ENCODE results near the gene OR2T12.
"Not testable (repeated sequence)": the region's sequence is repeated elsewhere in the genome, so short reads cannot be mapped to it uniquely, and the experiment has no call there.

OR2T12 gene, protein sequence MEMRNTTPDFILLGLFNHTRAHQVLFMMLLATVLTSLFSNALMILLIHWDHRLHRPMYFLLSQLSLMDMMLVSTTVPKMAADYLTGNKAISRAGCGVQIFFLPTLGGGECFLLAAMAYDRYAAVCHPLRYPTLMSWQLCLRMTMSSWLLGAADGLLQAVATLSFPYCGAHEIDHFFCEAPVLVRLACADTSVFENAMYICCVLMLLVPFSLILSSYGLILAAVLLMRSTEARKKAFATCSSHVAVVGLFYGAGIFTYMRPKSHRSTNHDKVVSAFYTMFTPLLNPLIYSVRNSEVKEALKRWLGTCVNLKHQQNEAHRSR

GRCh38 chr1:248303324-248303723, at the start of gene OR2T12:
Gene OR2T12 (minus strand): TSS chr1:248303424. CDS start chr1:248295578, 7,846 bp downstream.
- no peak for DNase-seq (ENCODE audit: low read depth)

- no peak for DNase-seq (ENCODE audit: low read depth)
Observed at GRCh38 chr1:248348475-248348874, 45.3 kb upstream of the OR2T12 start, which contains the start of gene OR14C36. Gene OR14C36 (plus strand): TSS chr1:248348775. CDS start chr1:248348775, 0 bp downstream.

- DNase-seq (ENCODE audit: low read depth): no peak
Observed at GRCh38 chr1:248343451-248343850, 40.2 kb upstream of the OR2T12 start.

GRCh38 chr1:248324468-248324867, 21.2 kb upstream of the OR2T12 start, which contains the start of gene OR2M7:
Gene OR2M7 (minus strand): TSS chr1:248324568. CDS start chr1:248324568, 0 bp downstream.
- DNase-seq (ENCODE audit: low read depth): no peak

GRCh38 chr1:248316796-248317195, 13.6 kb upstream of the OR2T12 start:
- no peak for DNase-seq (ENCODE audit: low read depth)

DNA sequence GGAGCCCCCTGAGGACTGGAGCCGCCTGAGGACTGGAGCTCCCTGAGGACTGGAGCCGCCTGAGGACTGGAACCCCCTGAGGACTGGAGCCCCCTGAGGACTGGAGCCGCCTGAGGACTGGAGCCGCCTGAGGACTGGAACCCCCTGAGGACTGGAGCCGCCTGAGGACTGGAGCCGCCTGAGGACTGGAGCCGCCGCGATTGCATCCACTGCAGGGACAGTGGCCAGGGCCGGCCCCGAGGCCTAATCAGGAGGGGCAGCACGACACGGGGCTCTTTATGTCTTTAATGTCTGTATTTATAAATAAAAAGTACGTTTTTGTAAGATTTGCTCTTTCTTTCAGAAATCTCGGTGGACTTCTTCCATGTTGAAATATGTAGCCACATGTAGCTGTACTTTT, 3.5 kb upstream of the OR2T12 start:
- not testable (repeated sequence) for DNase-seq (ENCODE audit: low read depth)

DNA sequence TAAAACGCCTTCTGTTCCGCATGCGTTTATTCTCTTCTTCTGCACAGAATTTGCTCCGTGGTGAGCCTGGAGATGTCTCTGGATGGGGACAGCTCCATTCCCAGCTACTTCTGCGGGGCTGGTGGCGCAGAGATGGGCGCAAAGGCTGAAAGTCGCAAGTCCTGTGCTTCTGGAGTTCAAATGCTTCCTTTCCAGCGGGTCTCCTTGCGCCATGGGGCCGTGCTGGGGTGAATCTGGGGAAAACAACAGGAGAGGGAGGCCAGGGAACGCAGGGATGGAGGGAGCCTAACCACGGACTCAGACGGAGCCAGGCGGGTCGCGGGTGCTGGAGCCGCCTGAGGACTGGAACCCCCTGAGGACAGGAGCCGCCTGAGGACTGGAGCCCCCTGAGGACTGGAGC, 2.9 kb upstream of the OR2T12 start:
- DNase-seq (ENCODE audit: low read depth): no peak

GRCh38 chr1:248305672-248306071, 2.4 kb upstream of the OR2T12 start:
- not testable (repeated sequence) for DNase-seq (ENCODE audit: low read depth)

GRCh38 chr1:248288391-248288790, 14.8 kb downstream of the OR2T12 start:
- DNase-seq (ENCODE audit: low read depth): no peak

DNA sequence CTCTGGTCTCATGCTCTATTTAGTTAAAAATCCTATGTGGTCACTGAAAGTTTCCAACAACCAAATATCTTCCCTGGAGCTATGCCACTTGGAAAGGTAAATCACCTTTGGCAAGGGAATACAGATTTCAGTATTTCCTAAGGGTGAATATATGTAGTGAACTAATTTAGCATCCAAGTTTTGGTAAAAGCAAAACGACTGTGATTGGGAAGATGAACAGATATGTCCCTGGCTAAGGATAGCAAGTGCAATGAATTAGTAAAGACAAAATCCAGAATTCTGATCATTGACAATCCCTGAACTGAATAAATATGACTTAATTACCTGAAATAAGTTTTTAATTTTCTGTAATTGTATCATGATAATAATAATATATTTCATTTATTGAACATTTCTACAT, 25.3 kb downstream of the OR2T12 start, which contains the start of gene OR2T33:
OR2T33 (minus strand) TSS at position 101 of the 400 bp plus-strand sequence. CDS start 4,162 bp downstream, outside the sequence.
- DNase-seq (ENCODE audit: low read depth): no peak

DNA sequence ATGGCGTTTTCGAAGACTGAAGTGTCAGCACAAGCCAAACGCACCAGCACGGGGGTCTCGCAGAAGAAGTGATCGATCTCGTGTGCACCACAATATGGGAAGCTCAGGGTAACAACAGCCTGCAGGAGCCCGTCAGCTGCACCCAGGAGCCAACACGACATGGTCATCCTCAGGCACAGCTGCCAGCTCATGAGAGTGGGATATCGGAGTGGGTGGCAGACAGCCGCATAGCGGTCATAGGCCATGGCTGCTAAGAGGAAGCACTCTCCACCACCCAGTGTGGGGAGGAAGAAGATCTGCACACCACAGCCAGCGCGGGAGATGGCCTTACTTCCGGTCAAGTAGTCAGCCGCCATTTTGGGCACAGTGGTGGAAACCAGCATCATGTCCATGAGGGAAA, 30.0 kb downstream of the OR2T12 start:
- DNase-seq (ENCODE audit: low read depth): not testable (repeated sequence)

DNA sequence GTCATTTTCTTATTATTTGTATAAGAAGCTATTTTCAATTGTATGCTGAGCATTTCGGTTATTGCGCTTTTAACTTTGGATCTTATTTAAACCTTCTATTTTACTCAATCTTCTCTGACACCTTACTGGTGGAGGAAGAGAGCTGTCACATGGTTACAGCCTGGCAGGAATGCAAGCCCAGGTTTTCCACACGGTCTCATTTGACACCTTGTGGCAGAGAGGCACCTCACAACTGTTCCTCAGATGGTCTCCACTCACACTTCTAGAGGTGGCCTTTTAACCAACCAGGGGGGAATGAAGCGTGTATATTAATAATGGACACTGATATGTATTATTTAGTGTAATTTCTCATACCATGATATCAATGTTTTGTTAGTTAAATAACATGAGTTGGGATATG, 35.0 kb downstream of the OR2T12 start:
- DNase-seq (ENCODE audit: low read depth): no peak

DNA sequence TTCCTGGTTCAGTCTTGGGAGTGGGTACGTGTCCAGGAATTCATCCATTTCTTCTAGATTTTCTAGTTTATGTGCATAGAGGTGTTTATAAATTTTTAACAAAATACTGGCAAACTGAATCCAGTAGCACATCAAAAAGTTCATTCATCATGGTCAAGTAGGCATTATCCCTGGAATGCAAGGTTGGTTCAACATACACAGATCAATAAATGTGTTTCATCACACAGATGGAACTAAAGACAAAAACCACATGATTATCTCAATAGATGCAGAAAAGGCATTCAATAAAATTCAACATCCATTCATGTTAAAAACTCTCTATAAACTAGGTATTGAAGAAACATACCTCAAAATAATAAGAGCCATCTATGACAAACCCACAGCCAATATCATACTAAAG, 43.9 kb downstream of the OR2T12 start:
- not testable (repeated sequence) for DNase-seq (ENCODE audit: low read depth)

GRCh38 chr1:248243204-248243603, 60.0 kb downstream of the OR2T12 start:
- DNase-seq (ENCODE audit: low read depth): peak; percentile 12
